Posterior cingulate gyrus (tissue), 11 donors: ENCODE results near the gene ATXN1.
A peak's percentile ranks its signal among the peaks of the same experiment; 100 is the strongest.
"Not testable (repeated sequence)": the region's sequence is repeated elsewhere in the genome, so short reads cannot be mapped to it uniquely, and the experiment has no call there.

Experiments
- DNase-seq, 10 donors: peaks; one replicate each; pipeline versions ENCODE4 v3.0.0 to v3.0.0-alpha.2; 2020 to 2021; ENCODE audit warnings: mixed read lengths in 3 of 10
- intact Hi-C: fragments of 100-400 bp; cut with DNase I; formaldehyde crosslinking; loops from one replicate; pipeline ENCODE4 v1.15.1; 2023

ATXN1 gene

GRCh38 chr6:16265351-16266341 is 495.6 kb downstream of the ATXN1 start:
- intact Hi-C loops, result no loop called here
- DNase-seq, result no peak

- DNase-seq, result no peak
- intact Hi-C loops, result no loop called here
Observed at GRCh38 chr6:16264785-16265184, 496.5 kb downstream of the ATXN1 start.

- intact Hi-C loops, DNase-seq: not testable (repeated sequence)
Observed at GRCh38 chr6:16263464-16264099, 497.7 kb downstream of the ATXN1 start.

GRCh38 chr6:16262773-16263172 is 498.5 kb downstream of the ATXN1 start:
- intact Hi-C loops, DNase-seq: not testable (repeated sequence)

- intact Hi-C loops, DNase-seq: not testable (repeated sequence)
Observed at GRCh38 chr6:16260602-16261001, 500.7 kb downstream of the ATXN1 start.

- DNase-seq, intact Hi-C loops: not testable (repeated sequence)
Observed at GRCh38 chr6:16259604-16260003, 501.7 kb downstream of the ATXN1 start.

- DNase-seq, result no peak
- intact Hi-C loops, result no loop called here
Observed at GRCh38 chr6:16258709-16259075, 502.6 kb downstream of the ATXN1 start.

GRCh38 chr6:16257999-16258708 is 503.1 kb downstream of the ATXN1 start:
- intact Hi-C loops, result no loop called here
- DNase-seq, result peak in 4 of 10 donors; percentile 20 to 89 (median 34)

- intact Hi-C loops, result no loop called here
- no peak for DNase-seq
Observed at GRCh38 chr6:16256781-16257180, 504.5 kb downstream of the ATXN1 start.

GRCh38 chr6:16254535-16254934 is 506.7 kb downstream of the ATXN1 start:
- DNase-seq, result no peak
- intact Hi-C loops, result no loop called here

- intact Hi-C loops, result no loop called here
Observed at GRCh38 chr6:16253399-16254144, 507.7 kb downstream of the ATXN1 start.

GRCh38 chr6:16252686-16253299 is 508.5 kb downstream of the ATXN1 start:
- DNase-seq, result peak in 3 of 10 donors; percentile 20 to 91 (median 78)
- intact Hi-C loops, result no loop called here

More at GRCh38 chr6:16253399-16254144, 507.7 kb downstream of the ATXN1 start:
- DNase-seq, result no peak

- intact Hi-C loops, result no loop called here
Observed at GRCh38 chr6:16251706-16252105, 509.6 kb downstream of the ATXN1 start.

GRCh38 chr6:16249971-16250370 is 511.3 kb downstream of the ATXN1 start:
- no peak for DNase-seq
- intact Hi-C loops, result no loop called here

More at GRCh38 chr6:16251706-16252105, 509.6 kb downstream of the ATXN1 start:
- DNase-seq, result no peak
